ENCODE data around the gene ARAP2.

The ARAP2 gene

DNA sequence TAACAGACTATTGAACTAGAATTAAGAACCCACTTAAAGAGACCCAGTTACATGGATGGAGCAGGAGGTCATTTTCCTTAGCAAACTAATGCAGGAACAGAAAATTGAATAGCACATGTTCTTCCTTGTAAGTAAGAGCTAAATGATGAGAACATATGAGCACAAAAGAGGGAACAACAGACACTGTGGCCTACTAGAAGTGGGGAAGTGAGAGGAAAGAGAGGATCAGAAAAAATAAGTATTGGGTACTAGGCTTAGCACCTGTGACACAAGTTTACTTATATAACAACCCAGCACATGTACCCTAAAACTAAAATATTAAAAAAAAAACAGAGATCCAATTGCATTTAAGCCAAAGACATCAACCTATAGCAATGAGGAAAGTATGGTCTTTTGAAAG lies 26.2 kb downstream of the ARAP2 start:
- no peak for DNase-seq

GRCh38 chr4:36215627-36216026 lies 28.7 kb downstream of the ARAP2 start:
- no peak for DNase-seq

DNA sequence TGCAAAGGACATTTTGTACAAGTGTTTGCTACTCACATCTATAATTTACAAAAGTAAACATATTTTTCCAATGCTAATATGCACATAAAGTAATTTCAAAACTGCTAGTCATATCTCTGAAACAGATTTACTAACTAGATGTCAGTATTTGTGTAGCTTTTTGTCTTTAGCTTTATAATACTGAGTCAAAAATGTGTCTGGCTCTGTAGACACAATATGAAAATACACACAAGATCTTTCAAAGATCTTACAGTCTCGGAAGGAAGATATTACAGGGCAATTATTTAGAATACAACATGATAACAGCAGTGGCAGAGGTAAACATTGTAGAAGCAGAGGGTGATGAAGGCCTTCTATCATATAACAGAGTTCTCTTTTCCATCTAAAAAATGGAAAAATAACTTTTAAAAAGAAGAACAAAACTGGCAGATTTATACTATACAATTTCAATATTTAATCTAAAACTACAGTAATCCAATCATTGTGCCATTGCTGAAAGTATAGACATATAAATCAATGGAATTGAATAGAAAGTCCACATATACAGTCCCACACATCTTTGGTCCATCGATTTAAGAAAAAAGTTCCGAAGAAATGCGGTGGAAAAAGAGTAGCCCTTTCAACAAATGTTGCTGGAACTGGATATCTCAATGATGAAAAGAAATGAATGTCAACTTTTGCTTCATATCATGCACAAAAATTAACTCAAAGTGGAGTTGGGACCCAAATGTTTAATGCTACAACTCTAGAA lies 29.4 kb downstream of the ARAP2 start:
- no peak for DNase-seq

- no peak for DNase-seq
Observed at GRCh38 chr4:36213977-36214376, 30.3 kb downstream of the ARAP2 start.

DNA sequence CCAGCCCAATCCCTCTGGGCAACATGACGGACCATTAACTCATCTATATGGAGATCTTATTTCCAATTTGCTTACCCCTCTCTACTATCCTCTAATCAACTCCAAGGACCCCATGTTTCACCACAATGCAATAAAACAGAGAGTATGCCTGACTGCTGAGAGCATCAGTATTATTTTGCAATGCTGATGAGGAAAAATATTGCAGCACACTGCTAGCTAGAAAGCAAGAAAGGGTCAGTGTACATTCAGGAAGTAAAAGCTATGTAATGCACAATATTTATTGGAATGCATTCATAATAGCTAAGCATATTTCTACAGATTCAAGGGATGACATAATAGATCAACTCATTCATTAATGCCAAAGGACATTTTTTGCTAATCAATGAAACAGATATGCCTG lies 33.2 kb downstream of the ARAP2 start:
- DNase-seq = no peak

- DNase-seq = no peak
Observed at GRCh38 chr4:36209941-36210649, 34.2 kb downstream of the ARAP2 start.

DNA sequence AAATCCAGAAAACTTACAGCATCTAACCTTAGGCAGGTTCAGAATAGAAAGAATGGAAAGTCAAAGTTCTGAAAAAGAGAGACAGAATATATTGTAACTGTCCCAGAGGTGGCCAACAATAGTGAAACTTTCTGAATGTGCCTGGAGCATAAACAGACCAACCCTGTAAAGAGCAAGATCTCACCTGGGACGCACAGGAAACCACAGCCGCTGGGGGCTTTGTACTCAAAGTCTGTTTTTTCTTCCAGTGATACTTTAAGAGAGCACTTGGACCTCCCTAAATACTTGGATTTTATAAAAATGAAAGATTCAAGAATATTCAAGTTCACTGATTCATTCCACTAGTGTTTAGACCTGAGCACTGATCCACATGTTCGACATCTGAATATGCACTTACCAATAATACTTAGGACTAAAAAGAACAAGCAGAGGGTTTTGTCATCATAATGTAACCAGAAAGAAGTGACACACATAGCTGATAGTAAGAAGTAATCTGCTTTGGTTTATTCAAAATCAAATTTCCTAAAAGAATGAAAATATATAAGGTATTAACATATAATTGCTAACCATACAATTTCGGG lies 35.3 kb downstream of the ARAP2 start:
- DNase-seq = no peak

- no peak for DNase-seq
Observed at GRCh38 chr4:36207831-36208520, 36.3 kb downstream of the ARAP2 start.

DNA sequence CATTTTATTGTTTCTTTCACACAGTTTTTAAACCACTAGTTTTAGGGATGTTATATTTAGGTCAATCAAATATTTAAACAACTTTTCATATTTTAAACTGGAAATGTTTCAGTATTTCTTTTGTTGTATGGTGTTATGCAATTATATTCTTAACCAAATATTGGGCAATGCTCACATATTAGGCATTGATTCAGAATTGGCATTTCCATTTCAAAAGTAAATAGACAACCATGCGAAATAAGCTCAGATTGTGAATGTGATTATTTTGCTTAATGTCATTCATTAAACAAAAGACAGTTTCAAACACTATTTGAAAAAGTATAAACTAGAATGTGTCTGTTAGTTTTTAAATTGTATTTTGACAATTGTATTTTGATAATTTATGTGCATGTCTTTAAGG lies 36.9 kb downstream of the ARAP2 start:
- no peak for DNase-seq

DNA sequence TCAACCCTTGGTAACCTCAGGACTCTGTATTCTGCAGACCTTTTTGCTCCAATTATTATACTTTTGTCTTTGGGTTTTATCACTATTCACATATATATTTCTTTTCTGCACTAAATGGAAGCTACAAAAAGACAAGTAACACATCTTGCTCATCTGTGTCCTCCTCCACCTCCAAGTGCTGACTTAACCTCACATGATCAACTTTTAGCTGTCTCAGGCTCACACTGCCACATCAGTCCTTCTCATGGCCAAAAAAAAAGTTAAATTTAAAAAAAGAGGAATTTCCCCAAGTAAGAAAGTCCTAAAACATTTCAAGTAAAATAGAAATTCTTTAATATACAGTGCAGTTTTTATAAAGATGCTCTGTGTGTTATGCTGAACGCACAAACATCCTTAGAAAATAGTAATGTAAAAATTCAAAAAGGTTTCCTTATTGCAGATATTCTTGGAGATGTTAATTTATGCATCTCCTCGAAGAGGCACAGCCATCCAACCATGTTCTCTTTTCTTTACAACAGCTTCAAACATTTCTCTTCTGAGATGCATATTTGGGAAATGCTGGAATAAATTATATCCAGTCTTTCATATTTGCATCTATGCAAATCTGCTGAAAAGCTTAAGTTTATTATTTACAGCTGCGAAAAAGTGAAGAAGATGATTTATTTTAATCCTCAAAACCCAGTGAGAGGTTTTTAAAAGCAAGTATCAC lies 37.6 kb downstream of the ARAP2 start:
- no peak for DNase-seq

GRCh38 chr4:36206012-36206411 lies 38.3 kb downstream of the ARAP2 start:
- DNase-seq = no peak

DNA sequence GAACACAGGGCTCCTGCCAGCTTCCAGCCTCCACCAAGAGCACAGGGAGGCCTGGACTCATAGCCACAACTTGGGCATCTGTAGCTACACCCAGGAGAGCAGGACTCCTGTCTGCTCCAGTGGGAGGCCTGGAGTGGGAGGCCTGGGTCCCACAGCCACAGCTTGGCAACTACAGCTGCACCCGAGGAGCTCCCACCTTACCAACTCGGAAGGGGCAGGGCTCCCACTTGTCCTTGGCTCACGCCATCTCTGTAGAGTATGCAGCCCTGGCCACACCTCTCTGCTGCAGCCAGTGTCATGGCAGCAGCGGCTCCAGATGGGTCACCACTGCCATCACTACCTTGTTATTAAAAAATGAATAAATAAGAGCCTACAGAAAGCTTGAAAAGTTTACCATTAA lies 45.5 kb downstream of the ARAP2 start:
- DNase-seq = no peak

DNA sequence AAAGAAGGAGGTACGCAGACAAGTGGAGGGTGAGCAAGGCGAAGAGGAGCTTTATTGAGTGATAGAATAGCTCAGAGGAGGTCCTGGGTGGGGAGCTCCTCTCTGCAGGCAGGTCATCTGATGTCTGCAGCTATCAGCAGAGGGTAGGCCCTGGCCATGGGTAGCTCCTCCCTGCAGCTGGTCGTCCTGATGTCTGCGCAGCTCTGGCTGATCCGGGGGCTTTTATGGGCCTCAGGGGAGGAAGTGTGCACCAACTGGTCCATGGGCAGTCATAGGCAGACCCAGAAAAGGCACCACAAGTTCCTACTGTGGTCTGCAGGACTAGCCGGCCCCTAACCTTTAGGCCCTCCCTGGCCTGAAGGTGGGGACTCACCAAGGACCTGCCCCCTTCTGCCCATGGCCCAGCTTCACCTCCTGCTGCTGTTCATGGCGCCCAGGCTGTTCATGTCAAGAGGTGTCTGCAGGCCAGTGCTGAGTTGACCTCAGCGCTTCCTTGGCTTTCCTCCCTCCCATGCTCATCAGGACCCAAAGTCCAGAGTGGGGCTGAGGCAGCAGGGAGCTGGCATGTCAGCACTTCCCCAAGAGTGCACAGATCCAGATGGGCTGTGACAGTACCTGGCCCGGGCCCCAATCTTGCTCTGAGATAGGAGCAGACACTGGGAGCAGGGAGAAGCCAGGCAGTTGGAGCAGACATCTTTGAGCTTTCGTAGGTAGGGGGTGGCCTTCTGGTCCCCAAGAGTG lies 46.1 kb downstream of the ARAP2 start:
- DNase-seq = no peak

DNA sequence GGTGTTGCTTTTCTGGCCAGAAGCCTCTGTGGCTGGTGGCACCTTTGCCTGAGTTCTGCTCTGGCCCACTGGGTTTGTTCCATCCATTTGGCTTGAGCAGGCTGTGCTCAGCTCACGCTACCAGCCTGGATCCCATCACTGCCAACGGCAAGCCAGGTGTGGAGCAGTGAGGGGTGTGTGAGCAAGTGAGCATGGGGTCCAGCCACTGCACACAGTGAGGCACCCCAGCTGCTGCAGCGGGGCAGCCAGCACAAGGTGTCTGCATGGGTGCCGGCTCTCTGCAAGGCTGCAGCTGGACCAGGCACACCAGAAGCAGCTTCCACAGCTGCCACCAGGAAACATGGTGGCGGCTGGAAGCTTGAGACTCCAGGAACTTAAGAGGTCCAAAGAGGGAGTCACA lies 46.8 kb downstream of the ARAP2 start:
- DNase-seq = no peak

DNA sequence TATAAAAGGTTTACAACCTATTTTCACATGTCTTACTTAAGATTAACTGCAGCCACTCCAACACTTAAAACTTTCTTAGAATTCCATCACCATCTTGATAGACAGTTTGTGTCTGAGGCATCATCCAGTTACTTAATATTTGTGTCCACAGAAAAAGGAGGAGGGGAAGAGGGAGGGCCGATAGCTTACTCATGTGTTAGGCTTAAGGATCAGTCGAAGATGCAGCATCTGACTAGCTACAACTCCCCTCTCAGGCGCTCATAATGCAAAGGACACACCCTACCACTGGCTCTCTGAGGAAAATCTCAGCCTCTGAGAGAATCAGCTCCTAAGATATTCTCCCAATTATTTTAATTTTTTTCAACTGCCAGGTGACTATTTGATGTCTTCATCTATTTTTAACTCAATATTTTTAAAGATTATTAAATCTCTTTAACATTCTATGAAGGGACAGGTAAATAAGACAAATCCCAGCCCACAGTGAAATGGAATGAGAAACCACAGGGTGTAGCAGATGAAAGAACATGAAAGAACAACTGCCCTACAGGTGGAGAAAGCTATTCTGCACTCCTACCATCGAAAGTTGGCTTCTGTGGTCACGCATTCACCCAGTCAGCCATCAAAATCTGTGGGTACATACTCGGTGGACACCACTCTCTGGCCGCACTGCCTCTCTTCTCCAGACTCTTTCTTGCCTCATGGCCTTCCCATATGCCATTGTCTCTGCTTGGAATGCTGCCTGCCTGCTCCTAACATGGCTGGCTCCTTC lies 48.0 kb downstream of the ARAP2 start:
- no peak for DNase-seq

GRCh38 chr4:36192922-36193321 lies 51.4 kb downstream of the ARAP2 start:
- no peak for DNase-seq

DNA sequence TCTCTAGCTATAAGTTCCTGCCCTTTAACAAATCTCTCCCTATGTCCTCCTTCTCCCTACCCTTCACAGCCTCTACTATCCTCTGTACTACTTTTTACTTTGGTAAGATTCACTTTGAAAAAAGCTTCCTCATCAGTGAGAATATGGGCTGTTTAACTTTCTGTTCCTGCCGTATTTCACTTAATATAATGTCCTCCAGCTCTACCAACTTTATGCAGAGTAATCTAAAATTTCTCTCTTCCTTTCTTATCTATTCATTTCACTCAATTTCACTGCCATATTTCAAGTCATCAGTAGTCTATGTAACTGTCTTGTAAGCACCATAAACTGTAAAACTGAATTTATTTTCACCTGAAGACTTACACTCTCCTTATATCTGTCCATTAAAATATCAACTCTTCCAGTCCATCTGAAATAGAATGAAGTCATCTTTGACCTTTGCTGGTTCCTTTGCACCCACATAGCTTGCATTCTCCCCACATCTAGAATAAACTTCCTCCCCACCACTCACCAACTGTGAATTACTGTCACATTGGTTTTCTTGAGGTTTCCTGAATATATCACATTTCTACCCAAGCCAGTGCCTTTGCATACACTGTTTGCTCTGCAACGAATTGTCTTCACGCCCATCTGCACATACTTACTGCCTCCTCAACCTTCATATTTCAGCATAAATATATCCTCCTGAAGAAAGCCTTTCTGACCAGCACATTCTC lies 54.6 kb downstream of the ARAP2 start:
- DNase-seq = peak; percentile 60

DNA sequence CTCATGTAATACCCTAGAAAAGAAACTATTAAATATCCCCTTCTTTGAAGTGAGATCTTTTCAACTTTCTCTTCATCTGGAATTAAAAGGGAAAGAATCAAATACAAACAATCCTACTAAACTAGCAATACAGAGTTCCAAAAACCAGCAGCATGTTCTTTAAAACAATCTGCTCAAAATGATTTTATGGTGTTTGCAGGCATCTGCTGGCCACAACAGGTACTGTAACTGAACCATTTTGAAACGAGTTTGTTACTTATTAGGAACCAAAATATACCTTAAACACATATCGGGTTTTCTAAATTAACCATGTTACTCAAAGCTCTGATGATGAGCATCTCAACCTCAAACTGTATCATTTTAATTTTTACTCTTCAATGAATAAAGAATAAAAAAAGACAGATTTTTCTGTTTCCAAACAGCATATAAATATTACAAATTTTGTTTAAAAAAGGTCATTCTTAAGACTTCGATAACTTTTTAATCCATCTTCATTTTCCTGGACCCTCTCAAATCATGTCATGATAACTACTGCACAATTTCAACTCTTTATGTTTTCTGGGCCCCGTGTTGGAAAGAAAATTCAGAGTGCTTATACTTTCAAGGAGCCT lies 56.5 kb downstream of the ARAP2 start:
- peak; percentile 1 for DNase-seq

GRCh38 chr4:36183665-36184393 lies 60.5 kb downstream of the ARAP2 start:
- no peak for DNase-seq

GRCh38 chr4:36183232-36183631 lies 61.1 kb downstream of the ARAP2 start:
- DNase-seq = no peak
